Esophagus muscularis mucosa (tissue), 4 donors: Measurements from ENCODE around the gene TTBK2.

Experiments used
- EP300 ChIP-seq: sonication (generic); formaldehyde crosslinking; IDR thresholded peaks from one replicate; pipeline ENCODE4 v1.6.1; 2017; ENCODE audit warnings: antibody characterized with exemption
- POLR2AphosphoS5 ChIP-seq, 2 donors: sonication (generic); formaldehyde crosslinking; IDR thresholded peaks; one replicate each; pipeline ENCODE4 v1.6.1; 2017; ENCODE audit warnings: antibody characterized with exemption in 2 of 2
- TF ChIP-seq, protein P1 (sequence below), 3 experiments: fragments of 200-600 bp in 2 of 3; fragments of 450-650 bp in 1 of 3; sonication (generic) in 2 of 3; IDR thresholded peaks; one replicate each; pipeline ENCODE4 v1.5.1; 2017 to 2019; ENCODE audit warnings: antibody characterized with exemption in 3 of 3, mild to moderate bottlenecking in 2 of 3, moderate library complexity in 1 of 3

DNA sequence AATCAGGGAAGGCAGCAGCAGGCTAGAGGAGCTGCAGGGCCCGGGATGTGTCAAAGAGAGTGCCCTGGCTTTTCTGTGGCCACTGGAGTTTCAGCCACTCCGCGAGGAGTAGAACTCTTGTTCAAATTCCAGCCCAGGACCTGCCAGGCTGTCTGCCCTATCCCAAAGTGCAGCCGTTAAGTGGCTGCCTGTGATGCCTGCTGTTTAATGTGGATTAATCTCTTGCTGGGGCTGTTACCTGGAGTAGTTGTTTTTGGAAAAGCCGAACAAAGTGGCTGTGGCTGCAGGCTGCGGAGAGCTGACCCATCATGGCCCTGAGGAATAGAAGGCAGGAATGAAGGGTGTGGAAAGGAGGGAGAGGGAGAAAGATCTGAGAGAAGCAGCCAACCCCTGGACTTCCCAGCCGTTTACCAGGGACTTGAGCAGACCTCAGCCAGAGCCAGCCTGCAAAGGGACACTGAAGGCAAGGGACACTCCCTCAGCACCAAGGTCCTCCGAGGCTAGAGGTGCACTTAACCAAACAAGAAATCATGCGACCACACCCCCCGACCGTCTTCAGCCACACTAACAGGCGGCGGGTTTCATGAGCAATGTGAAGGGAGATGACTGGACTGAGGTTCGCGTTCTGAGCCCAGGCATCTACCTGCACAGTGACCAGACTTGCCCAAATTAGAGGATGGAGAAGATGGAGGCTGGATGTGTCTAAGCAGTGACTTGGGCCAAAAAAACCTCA is 188.3 kb downstream of the TTBK2 start:
- TF ChIP-seq POLR2AphosphoS5 (IDR thresholded peaks at IDR 0.05) (no peak), EP300 (no peak)
- TF ChIP-seq, protein P1, sequence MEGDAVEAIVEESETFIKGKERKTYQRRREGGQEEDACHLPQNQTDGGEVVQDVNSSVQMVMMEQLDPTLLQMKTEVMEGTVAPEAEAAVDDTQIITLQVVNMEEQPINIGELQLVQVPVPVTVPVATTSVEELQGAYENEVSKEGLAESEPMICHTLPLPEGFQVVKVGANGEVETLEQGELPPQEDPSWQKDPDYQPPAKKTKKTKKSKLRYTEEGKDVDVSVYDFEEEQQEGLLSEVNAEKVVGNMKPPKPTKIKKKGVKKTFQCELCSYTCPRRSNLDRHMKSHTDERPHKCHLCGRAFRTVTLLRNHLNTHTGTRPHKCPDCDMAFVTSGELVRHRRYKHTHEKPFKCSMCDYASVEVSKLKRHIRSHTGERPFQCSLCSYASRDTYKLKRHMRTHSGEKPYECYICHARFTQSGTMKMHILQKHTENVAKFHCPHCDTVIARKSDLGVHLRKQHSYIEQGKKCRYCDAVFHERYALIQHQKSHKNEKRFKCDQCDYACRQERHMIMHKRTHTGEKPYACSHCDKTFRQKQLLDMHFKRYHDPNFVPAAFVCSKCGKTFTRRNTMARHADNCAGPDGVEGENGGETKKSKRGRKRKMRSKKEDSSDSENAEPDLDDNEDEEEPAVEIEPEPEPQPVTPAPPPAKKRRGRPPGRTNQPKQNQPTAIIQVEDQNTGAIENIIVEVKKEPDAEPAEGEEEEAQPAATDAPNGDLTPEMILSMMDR (IDR thresholded peaks at IDR 0.05) = no peak
